22Rv1 (cell line): ENCODE data around the gene MRPS25.

Experiments used
- ZFX ChIP-seq: fragments of 450-650 bp; IDR thresholded peaks from 2 replicates; pipeline ENCODE4 v1.6.1; 2017; ENCODE audit warnings: antibody characterized with exemption, borderline replicate concordance
- TF ChIP-seq, protein P1 (sequence below): fragments of 450-650 bp; IDR thresholded peaks from 2 replicates; pipeline ENCODE4 v1.5.1; 2017; ENCODE audit warnings: mild to moderate bottlenecking

DNA sequence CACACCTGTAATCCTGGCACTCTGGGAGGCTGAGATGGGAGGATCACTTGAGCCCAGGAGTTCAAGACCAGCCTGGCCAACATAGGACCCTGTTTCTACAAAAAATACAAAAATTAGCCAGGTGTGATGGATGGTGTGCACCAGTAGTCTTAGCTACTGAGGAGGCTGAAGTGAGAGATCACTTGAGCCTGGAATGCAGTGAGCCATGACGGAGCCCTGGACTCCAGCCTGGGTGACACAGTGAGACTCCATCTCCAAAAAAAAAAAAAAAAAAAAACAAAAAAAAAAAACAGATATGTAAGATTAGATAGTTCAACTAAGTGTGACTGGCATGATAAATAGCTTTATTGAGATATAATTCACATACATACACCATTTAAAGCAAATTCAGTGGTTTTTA is 24.1 kb upstream of the MRPS25 start:
- TF ChIP-seq, protein P1, sequence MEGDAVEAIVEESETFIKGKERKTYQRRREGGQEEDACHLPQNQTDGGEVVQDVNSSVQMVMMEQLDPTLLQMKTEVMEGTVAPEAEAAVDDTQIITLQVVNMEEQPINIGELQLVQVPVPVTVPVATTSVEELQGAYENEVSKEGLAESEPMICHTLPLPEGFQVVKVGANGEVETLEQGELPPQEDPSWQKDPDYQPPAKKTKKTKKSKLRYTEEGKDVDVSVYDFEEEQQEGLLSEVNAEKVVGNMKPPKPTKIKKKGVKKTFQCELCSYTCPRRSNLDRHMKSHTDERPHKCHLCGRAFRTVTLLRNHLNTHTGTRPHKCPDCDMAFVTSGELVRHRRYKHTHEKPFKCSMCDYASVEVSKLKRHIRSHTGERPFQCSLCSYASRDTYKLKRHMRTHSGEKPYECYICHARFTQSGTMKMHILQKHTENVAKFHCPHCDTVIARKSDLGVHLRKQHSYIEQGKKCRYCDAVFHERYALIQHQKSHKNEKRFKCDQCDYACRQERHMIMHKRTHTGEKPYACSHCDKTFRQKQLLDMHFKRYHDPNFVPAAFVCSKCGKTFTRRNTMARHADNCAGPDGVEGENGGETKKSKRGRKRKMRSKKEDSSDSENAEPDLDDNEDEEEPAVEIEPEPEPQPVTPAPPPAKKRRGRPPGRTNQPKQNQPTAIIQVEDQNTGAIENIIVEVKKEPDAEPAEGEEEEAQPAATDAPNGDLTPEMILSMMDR: no peak
- TF ChIP-seq ZFX: no peak
